Thyroid gland (tissue), 4 donors: ENCODE measurements around the gene PER3. TPM values are rescaled to one million over a fixed set of nuclear protein-coding genes. Genes with fewer than 3 reads are reported as not detected.

Experiments used
- DNase-seq, 2 donors: peaks; one replicate each; pipeline ENCODE4 v3.0.0-alpha.2; 2019
- H3K27ac ChIP-seq, 3 donors: fragments of 200-600 bp; sonication (generic); 1 replicate in 2 of 3; 2 replicates in 1 of 3; pipeline ENCODE4 v1.5.1; 2016 to 2019; ENCODE audit warnings: mild to moderate bottlenecking in 1 of 3, moderate library complexity in 1 of 3
- H3K27me3 ChIP-seq: fragments of 200-600 bp; sonication (generic); one replicate; pipeline ENCODE4 v1.5.1; 2019
- H3K36me3 ChIP-seq, 2 donors: fragments of 200-600 bp; sonication (generic); one replicate each; pipeline ENCODE4 v1.5.1; 2016 to 2019
- H3K4me1 ChIP-seq, 2 donors: fragments of 200-600 bp; sonication (generic); one replicate each; pipeline ENCODE4 v1.5.1; 2017 to 2019
- H3K4me3 ChIP-seq, 3 donors: fragments of 200-600 bp; sonication (generic); replicated peaks in 1 of 3; 1 replicate in 2 of 3; 2 replicates in 1 of 3; pipeline ENCODE4 v1.5.1; 2016; ENCODE audit warnings: mild to moderate bottlenecking in 1 of 3
- H3K9me3 ChIP-seq: fragments of 200-600 bp; sonication (generic); one replicate; pipeline ENCODE4 v1.5.1; 2017
- POLR2A ChIP-seq, 2 donors: fragments of 450-650 bp; IDR thresholded peaks; one replicate each; pipeline ENCODE4 v1.6.1; 2017; ENCODE audit warnings: antibody characterized with exemption in 2 of 2, mild to moderate bottlenecking in 2 of 2, moderate library complexity in 1 of 2
- WGBS, 2 donors: methylation state at CpG; one replicate each; pipeline ENCODE4 v1.1.5; 2017; 5-methylcytosine and 5-hydroxymethylcytosine counted together
- intact Hi-C: fragments of 100-400 bp; cut with DNase I; formaldehyde crosslinking; loops from one replicate; pipeline ENCODE4 v1.15.1; 2023
- total RNA-seq, 4 donors: library from RNA; depleted of rRNA; stranded (reverse); fragments of >200 nt; gene quantifications; one replicate each; pipeline ENCODE4 v1.2.3, GENCODE V29; 2016
- TF ChIP-seq, protein P1 (sequence below), 6 experiments: fragments of 200-600 bp in 3 of 6; fragments of 450-650 bp in 3 of 6; sonication (generic) in 3 of 6; IDR thresholded peaks; one replicate each; pipeline ENCODE4 v1.5.1; 2016 to 2019; ENCODE audit warnings: antibody characterized with exemption in 6 of 6, mild to moderate bottlenecking in 2 of 6, inconsistent platforms in 1 of 6, moderate library complexity in 1 of 6

Gene PER3
- total RNA-seq, result 10 to 100 TPM in 3 of 4 donors, 1 to 10 TPM in 1; 8.9 to 30.9 (median 20.9) TPM

- peak; percentile 98 to 99 for DNase-seq
- H3K36me3 ChIP-seq, result peaks cover 0 to 10% of the 10 kb centered on the region in 2 donors
- intact Hi-C loops, result no loop called here
- H3K4me1 ChIP-seq, result peaks cover 15 to 18% of the 10 kb centered on the region in 2 donors
- H3K27ac ChIP-seq, result peak within 1 kb of the TSS; percentile 90 to 93 (median 91)
- TF ChIP-seq POLR2A (IDR thresholded peaks at IDR 0.05), result peak in 1 of 2 donors; percentile 70
- TF ChIP-seq, protein P1, sequence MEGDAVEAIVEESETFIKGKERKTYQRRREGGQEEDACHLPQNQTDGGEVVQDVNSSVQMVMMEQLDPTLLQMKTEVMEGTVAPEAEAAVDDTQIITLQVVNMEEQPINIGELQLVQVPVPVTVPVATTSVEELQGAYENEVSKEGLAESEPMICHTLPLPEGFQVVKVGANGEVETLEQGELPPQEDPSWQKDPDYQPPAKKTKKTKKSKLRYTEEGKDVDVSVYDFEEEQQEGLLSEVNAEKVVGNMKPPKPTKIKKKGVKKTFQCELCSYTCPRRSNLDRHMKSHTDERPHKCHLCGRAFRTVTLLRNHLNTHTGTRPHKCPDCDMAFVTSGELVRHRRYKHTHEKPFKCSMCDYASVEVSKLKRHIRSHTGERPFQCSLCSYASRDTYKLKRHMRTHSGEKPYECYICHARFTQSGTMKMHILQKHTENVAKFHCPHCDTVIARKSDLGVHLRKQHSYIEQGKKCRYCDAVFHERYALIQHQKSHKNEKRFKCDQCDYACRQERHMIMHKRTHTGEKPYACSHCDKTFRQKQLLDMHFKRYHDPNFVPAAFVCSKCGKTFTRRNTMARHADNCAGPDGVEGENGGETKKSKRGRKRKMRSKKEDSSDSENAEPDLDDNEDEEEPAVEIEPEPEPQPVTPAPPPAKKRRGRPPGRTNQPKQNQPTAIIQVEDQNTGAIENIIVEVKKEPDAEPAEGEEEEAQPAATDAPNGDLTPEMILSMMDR (IDR thresholded peaks at IDR 0.05), result no peak
- H3K9me3 ChIP-seq, result no peaks in the 10 kb centered on the region
- H3K4me3 ChIP-seq, result peak within 1 kb of the TSS; percentile 15 to 82 (median 63)
- no peaks in the 10 kb centered on the region for H3K27me3 ChIP-seq
- WGBS, 2 donors, result no CpG with 5 or more reads among the region's 90 CpGs
These were observed at the start of gene PER3 for GRCh38 chr1:7783826-7784491. TSS of gene PER3 (plus strand) at chr1:7784291. CDS start at chr1:7784878, 587 bp downstream.

- no peaks in the 10 kb centered on the region for H3K27me3 ChIP-seq
- no peak overlapping the region for H3K27ac ChIP-seq
- no peaks in the 10 kb centered on the region for H3K36me3 ChIP-seq
- no peak overlapping the region for H3K4me3 ChIP-seq
- no peaks in the 10 kb centered on the region for H3K9me3 ChIP-seq
- no peaks in the 10 kb centered on the region for H3K4me1 ChIP-seq
- intact Hi-C loops, result no loop called here
- WGBS, 2 donors, result 86 to 88% methylated on average over 6 of the region's 6 CpGs
- DNase-seq, result no peak
- TF ChIP-seq, protein P1 (IDR thresholded peaks at IDR 0.05), result no peak
- TF ChIP-seq POLR2A (IDR thresholded peaks at IDR 0.05), result no peak
These were observed 46.0 kb upstream of the PER3 start for GRCh38 chr1:7738044-7738443.

DNA sequence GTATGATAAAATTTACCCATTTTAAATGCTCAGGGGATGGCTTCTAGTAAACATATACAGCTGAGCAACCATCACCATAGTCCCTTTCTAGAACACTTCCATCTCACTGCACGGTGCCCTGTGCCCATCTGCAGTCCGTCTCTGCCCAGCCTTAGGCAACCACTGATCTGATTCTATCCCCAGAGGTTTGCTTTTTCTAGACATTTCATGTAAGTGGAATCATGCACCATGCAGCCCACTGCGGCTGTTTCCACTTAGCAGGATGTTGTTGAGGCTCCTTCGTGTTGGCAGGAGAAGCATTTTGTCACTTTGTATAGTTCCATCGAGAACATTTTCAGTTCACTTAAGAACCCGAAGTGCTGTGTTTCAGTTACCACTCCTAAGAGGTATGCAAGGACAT, 40.7 kb upstream of the PER3 start:
- no peak for DNase-seq
- Histone ChIP-seq H3K4me3 (no peak overlapping the region), H3K27me3 (no peaks in the 10 kb centered on the region), H3K9me3 (no peaks in the 10 kb centered on the region), H3K36me3 (no peaks in the 10 kb centered on the region), H3K27ac (no peak overlapping the region), H3K4me1 (no peaks in the 10 kb centered on the region)
- 67 to 70% methylated on average over 6 of the region's 6 CpGs for WGBS, 2 donors
- TF ChIP-seq, protein P1 (IDR thresholded peaks at IDR 0.05), result no peak
- no peak for TF ChIP-seq POLR2A (IDR thresholded peaks at IDR 0.05)
- intact Hi-C loops, result no loop called here

DNA sequence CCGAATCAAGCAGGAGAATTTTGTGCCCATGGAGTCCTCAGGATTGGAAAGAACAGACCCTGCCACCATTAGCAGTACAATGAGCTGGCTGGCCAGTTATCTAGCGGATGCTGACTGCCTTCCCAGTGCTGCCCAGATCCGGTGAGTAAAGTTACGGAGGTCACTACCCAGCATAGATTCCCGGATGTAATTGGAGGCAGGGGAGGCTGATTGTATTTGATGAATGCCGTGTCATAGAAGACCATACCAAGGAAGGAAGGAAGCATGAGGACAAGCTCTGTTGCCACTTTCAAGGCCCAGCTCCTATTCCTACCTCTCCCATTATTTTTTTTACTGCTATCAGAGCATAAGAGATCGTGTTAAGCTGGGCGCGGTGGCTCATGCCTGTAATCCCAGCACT, 39.2 kb upstream of the PER3 start:
- intact Hi-C loops, result no loop called here
- no peak for TF ChIP-seq POLR2A (IDR thresholded peaks at IDR 0.05)
- TF ChIP-seq, protein P1 (IDR thresholded peaks at IDR 0.05), result no peak
- Histone ChIP-seq H3K27me3 (no peaks in the 10 kb centered on the region), H3K4me1 (no peaks in the 10 kb centered on the region), H3K4me3 (no peak overlapping the region), H3K9me3 (no peaks in the 10 kb centered on the region), H3K27ac (no peak overlapping the region), H3K36me3 (no peaks in the 10 kb centered on the region)
- WGBS, 2 donors, result 91 to 96% methylated on average over 9 of the region's 9 CpGs
- DNase-seq, result no peak

DNA sequence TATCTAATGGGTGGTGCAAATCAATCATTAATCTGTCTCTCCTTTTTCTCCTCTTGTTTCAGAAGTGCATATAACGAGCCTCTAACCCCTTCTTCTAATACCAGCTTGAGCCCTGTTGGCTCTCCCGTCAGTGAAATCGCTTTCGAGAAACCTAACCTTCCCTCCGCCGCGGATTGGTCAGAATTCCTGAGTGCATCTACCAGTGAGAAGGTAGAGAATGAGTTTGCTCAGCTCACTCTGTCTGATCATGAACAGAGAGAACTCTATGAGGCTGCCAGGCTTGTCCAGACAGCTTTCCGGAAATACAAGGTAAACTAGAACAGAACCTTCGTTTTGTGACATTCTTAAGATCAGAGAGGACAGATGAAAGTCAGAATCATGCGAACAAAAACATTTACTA, 38.3 kb upstream of the PER3 start:
- Histone ChIP-seq H3K9me3 (no peaks in the 10 kb centered on the region), H3K27ac (no peak overlapping the region), H3K4me3 (no peak overlapping the region), H3K36me3 (no peaks in the 10 kb centered on the region), H3K4me1 (no peaks in the 10 kb centered on the region), H3K27me3 (no peaks in the 10 kb centered on the region)
- WGBS, 2 donors, result 84 to 86% methylated on average over 10 of the region's 10 CpGs
- DNase-seq, result peak; percentile 16 to 18
- no peak for TF ChIP-seq POLR2A (IDR thresholded peaks at IDR 0.05)
- TF ChIP-seq, protein P1 (IDR thresholded peaks at IDR 0.05), result no peak
- intact Hi-C loops, result no loop called here
